COLO668 (cell line): Measurements from ENCODE around the gene ATG10.
"Not testable (repeated sequence)": the region's sequence is repeated elsewhere in the genome, so short reads cannot be mapped to it uniquely, and the experiment has no call there.

ENCODE experiments used
- DNase-seq: peaks from one replicate; lab custom pipeline; 2025; ENCODE audit not compliant: unreplicated experiment; lab: John Stamatoyannopoulos, UW

ATG10 gene

DNA sequence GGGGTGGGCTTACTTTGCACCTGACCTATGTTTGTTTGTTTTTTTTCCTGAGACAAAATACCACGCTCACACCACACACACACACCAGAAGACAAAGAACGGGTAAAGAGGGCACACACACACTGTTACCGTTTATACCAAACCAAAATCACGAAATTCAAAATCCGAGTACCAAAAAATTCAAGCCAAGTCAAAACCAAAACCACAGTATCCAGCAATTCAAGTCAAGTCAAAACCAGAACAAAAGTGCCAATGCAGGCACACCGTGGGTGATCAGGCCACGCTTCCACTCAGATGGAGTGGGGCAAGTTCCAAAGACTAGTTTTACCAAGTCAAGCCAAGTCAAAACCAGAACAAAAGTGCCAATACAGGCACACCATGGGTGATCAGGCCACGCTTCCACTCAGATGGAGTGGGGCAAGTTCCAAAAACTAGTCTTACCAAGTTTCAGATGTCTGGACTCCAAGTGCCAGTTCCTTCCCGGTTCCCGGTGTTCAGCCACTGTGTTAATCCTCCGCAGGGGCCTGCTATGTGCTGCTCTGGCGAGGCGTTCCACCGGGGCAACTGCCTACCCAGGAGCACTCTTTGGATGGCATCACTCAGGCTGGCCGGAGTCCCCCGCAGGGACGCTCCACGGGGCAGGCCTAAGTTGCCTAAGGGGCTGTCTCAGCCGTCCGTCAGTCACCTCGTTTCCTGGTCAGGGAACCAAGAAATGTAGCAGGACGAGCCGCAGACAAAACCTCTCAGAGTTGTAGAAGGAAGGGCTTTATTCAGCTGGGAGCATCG is 300.9 kb downstream of the ATG10 start:
- not testable (repeated sequence) for DNase-seq

DNA sequence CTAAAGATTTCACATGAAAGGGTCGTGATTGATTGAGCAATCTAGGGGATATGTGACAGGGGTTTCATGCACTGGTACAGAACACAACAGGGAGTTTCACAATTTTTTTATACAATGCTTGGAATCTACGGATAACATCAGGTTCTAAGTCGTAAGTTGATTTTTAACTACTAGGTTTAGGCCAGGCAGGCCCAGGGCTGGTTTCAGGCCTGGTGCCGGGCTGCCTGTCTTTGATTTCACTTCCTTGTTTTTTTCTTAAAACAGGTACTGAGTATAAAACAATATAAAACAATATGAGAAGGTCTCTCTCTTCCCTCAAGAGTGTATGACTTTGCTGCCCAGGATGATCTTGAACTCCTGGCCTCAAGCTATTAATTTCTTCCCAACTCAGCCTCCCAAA is 301.6 kb downstream of the ATG10 start:
- DNase-seq = not testable (repeated sequence)

- no peak for DNase-seq
Observed at GRCh38 chr5:82274343-82275211, 302.8 kb downstream of the ATG10 start.

DNA sequence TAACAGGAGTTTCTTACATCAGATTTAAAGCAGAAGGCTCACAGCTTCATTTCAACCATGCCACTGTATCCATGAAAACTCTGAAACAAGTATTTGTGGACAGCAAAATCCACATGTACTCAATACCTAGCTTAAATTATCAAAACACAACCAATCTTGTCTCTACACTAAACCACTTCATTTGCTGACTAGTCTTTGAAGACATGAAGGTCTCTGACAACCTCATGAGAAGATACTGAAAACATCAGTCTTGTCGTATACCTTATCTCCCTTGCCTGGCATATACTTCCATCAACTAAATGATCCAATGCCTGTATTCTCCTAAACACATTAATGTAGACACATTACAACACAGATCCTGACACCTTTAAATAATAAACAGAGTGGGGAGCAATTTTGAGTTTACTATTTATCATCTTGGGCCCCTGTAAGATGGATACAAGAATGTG is 303.4 kb downstream of the ATG10 start:
- DNase-seq = no peak

GRCh38 chr5:82276800-82277612 is 305.2 kb downstream of the ATG10 start:
- no peak for DNase-seq

GRCh38 chr5:82277613-82277986 is 305.8 kb downstream of the ATG10 start:
- no peak for DNase-seq

DNA sequence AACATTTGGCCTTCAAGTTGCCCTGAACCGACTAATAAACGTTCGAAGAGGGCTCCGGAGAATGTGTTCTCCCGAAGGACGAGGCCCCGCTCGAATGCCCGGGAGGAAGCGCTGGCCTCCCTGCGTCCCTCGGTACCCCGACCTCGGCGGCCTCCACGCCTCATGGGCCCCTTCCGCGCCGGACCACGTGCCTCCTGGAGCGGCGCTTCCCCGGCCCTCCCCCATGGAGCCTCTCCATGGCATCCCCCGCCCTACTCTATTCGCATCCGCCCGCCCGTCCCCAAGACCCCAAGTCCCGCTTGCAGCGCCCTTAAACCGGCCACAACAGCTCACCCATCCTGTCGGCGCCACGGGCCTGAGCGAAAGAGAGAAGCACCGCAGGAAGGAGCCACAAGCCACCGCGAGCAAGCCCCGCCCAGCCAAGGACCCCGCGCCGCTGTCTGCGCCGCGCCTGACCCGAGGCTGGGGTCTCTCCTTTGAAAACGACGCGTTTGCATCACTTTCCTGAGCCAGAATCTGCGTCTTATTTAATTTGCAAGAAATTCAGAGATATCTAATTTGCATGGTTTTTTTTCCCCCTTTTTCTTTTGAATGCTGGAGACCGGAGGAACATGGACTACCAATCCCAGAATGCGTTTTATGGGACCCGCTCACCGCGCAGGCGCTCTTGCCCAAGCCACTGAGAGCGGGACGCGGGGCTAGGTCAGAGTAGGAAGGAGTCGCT is 306.3 kb downstream of the ATG10 start, which contains the start of gene RPS23:
Gene RPS23 (minus strand): TSS at position 368 of the 724 bp plus-strand sequence. CDS start 31 bp downstream, at position 337.
- DNase-seq = peak; percentile 87

GRCh38 chr5:82278711-82279370 is 307.0 kb downstream of the ATG10 start:
- DNase-seq = no peak

GRCh38 chr5:82283893-82284292 is 312.1 kb downstream of the ATG10 start:
- DNase-seq = no peak

GRCh38 chr5:82285206-82285605 is 313.4 kb downstream of the ATG10 start:
- no peak for DNase-seq

GRCh38 chr5:82287625-82288024 is 315.8 kb downstream of the ATG10 start:
- DNase-seq = no peak

DNA sequence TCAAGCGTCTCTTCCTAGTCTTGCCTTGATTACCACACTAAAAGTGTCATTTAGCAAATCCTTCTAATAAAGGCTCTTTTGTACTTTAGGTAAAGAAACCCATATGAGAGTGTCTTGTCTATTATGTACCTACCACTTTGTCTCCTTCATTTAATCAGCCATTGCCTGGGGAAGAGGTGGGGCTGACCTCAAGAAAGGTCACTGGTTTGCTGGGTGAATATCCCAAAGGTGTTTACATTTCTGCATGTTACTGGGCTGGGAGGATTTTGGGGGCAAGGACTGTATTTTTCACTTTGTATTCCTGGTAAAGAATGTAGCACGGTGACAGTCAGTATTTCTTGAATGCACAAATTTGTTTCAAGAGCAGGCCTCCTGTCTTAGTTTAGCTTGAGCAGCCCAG is 318.2 kb downstream of the ATG10 start:
- no peak for DNase-seq

- DNase-seq = no peak
Observed at GRCh38 chr5:82290908-82291307, 319.1 kb downstream of the ATG10 start.

GRCh38 chr5:82291420-82291819 is 319.6 kb downstream of the ATG10 start:
- DNase-seq = no peak

- no peak for DNase-seq
Observed at GRCh38 chr5:82295144-82295543, 323.3 kb downstream of the ATG10 start.

GRCh38 chr5:82295959-82296531 is 324.2 kb downstream of the ATG10 start:
- no peak for DNase-seq

- DNase-seq = no peak
Observed at GRCh38 chr5:82296929-82297328, 325.1 kb downstream of the ATG10 start.

GRCh38 chr5:82297711-82298110 is 325.9 kb downstream of the ATG10 start:
- no peak for DNase-seq

GRCh38 chr5:82298668-82299067 is 326.8 kb downstream of the ATG10 start:
- no peak for DNase-seq

DNA sequence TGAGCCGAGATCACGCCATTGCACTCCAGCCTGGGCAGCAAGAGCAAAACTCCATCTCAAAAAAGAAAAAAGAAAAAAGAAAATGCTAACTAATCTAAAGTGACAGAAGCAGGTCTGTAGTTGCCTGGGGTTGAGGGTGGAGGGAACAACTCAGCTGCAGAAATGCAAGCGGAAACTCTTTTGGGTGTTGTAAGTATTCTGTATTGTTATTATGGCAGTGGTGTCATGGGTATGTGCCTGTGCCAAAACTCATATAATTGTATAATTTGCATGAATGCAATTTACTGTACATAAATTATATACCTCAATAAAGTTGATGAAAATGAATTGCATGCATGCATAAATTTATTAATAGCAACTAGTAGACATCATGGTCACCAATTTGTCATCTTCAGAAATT is 329.4 kb downstream of the ATG10 start:
- DNase-seq = no peak
